Thoracic aorta (tissue), 2 donors: ENCODE results near the gene GLRX5. TPM values are rescaled to one million over a fixed set of nuclear protein-coding genes. Genes with fewer than 3 reads are reported as not detected.
"Not testable (repeated sequence)": the region's sequence is repeated elsewhere in the genome, so short reads cannot be mapped to it uniquely, and the experiment has no call there.

Experiments
- ATAC-seq: fragments of 150-250 bp; one replicate; pipeline ENCODE4 v1.8.0; 2017; ENCODE audit warnings: low read depth; ENCODE audit not compliant: insufficient number of reproducible peaks, low FRiP score
- DNase-seq: peaks from one replicate; pipeline ENCODE4 v3.0.0-alpha.2; 2020; ENCODE audit warnings: low spot score
- H3K27ac ChIP-seq, 2 donors: fragments of 200-600 bp; sonication (generic); 1 replicate in 1 of 2; 2 replicates in 1 of 2; pipeline ENCODE4 v1.5.1; 2016; ENCODE audit warnings: mild to moderate bottlenecking in 2 of 2, moderate library complexity in 2 of 2
- H3K27me3 ChIP-seq: fragments of 200-600 bp; sonication (generic); replicated peaks from 2 replicates; pipeline ENCODE4 v1.6.0; 2016; ENCODE audit warnings: mild to moderate bottlenecking; ENCODE audit not compliant: insufficient read depth
- H3K36me3 ChIP-seq: fragments of 200-600 bp; sonication (generic); one replicate; pipeline ENCODE4 v1.5.1; 2016
- H3K4me1 ChIP-seq, 2 donors: fragments of 200-600 bp; sonication (generic); 1 replicate in 1 of 2; 2 replicates in 1 of 2; pipeline versions ENCODE4 v1.5.1 to v1.6.0; 2016; ENCODE audit warnings: low read depth in 2 of 2, mild to moderate bottlenecking in 1 of 2; ENCODE audit not compliant: control insufficient read depth in 1 of 2
- H3K4me3 ChIP-seq: fragments of 200-600 bp; sonication (generic); 2 replicates; pipeline ENCODE4 v1.5.1; 2016; ENCODE audit warnings: mild to moderate bottlenecking
- H3K9me3 ChIP-seq: fragments of 200-600 bp; sonication (generic); 2 replicates; pipeline ENCODE4 v1.5.1; 2016
- CTCF ChIP-seq: fragments of 200-600 bp; sonication (generic); IDR thresholded peaks from one replicate; pipeline ENCODE4 v1.5.1; 2019; ENCODE audit warnings: antibody characterized with exemption
- total RNA-seq, 2 donors: library from RNA; depleted of rRNA; stranded (reverse); fragments of >200 nt; gene quantifications; one replicate each; pipeline versions ENCODE4 v1.1.0 to v1.2.3, GENCODE V29; 2016

Gene GLRX5
- total RNA-seq, 2 donors from 2014 or later: 19.6 to 22.9 TPM

DNA sequence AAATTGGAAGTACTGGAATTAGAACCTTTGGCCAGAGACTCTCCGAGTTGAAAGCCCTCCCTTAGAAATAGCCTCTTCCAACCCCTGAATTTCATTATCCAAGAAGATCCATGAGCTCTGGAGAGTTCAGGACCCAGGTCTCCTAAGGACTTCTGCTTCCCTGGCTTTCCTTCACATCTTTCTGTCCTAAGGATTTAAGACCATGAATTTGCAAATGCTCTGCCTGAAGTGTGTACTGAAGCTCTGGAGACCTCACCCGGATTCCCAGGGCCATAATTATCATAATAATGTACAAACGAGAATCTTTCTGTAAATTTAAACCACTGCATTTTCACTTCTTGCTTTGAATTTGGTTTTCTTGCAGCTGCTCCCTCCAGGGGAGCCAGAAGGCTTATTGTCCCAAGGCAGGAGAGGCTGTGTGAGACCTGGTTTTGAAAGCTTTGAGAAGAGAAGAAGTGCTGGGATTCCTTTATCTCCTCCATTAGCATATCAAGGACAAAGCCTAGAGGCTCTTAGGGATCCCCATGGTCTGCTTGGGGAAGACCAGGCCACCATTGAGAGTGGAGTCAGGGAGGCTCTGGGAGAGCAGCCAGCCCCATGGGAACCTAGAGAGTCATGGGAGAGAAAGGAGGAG, 41.1 kb downstream of the GLRX5 start:
- H3K4me1 ChIP-seq: no peaks in the 10 kb centered on the region
- H3K27me3 ChIP-seq: no peaks in the 10 kb centered on the region
- TF ChIP-seq CTCF: no peak
- H3K9me3 ChIP-seq: no peaks in the 10 kb centered on the region
- no peak for DNase-seq
- no peaks in the 10 kb centered on the region for H3K36me3 ChIP-seq
- ATAC-seq: no peak
- H3K4me3 ChIP-seq: no peak overlapping the region
- no peak overlapping the region for H3K27ac ChIP-seq

- TF ChIP-seq CTCF: no peak
- ATAC-seq: no peak
- Histone ChIP-seq H3K27ac (no peak overlapping the region), H3K4me1 (no peaks in the 10 kb centered on the region), H3K4me3 (no peak overlapping the region), H3K27me3 (no peaks in the 10 kb centered on the region), H3K36me3 (no peaks in the 10 kb centered on the region), H3K9me3 (no peaks in the 10 kb centered on the region)
- DNase-seq: no peak
Observed at GRCh38 chr14:95577067-95577800, 42.4 kb downstream of the GLRX5 start.

GRCh38 chr14:95577870-95578269, 43.0 kb downstream of the GLRX5 start:
- no peak for ATAC-seq
- no peak for TF ChIP-seq CTCF
- Histone ChIP-seq H3K4me3 (no peak overlapping the region), H3K9me3 (no peaks in the 10 kb centered on the region), H3K4me1 (no peaks in the 10 kb centered on the region), H3K36me3 (no peaks in the 10 kb centered on the region), H3K27me3 (no peaks in the 10 kb centered on the region), H3K27ac (no peak overlapping the region)
- no peak for DNase-seq

GRCh38 chr14:95583836-95584617, 49.2 kb downstream of the GLRX5 start:
- H3K4me1 ChIP-seq, ATAC-seq, DNase-seq, H3K36me3 ChIP-seq, H3K4me3 ChIP-seq, H3K27ac ChIP-seq, H3K9me3 ChIP-seq, H3K27me3 ChIP-seq: not testable (repeated sequence)

GRCh38 chr14:95585953-95586620, 51.2 kb downstream of the GLRX5 start:
- no peak for TF ChIP-seq CTCF
- Histone ChIP-seq H3K9me3 (no peaks in the 10 kb centered on the region), H3K4me3 (no peak overlapping the region), H3K27ac (no peak overlapping the region), H3K36me3 (no peaks in the 10 kb centered on the region), H3K27me3 (no peaks in the 10 kb centered on the region), H3K4me1 (no peaks in the 10 kb centered on the region)
- ATAC-seq (no peak), DNase-seq (no peak)

GRCh38 chr14:95591182-95591581, 56.3 kb downstream of the GLRX5 start:
- not testable (repeated sequence) for H3K27ac ChIP-seq, H3K27me3 ChIP-seq, H3K9me3 ChIP-seq, DNase-seq, H3K4me3 ChIP-seq, H3K4me1 ChIP-seq, H3K36me3 ChIP-seq, ATAC-seq
